Neural crest cell (in vitro differentiated cells): ENCODE data around the gene STRAP. TPM values are rescaled to one million over a fixed set of nuclear protein-coding genes. Genes with fewer than 3 reads are reported as not detected.
"Not testable (repeated sequence)": the region's sequence is repeated elsewhere in the genome, so short reads cannot be mapped to it uniquely, and the experiment has no call there.

ENCODE experiments used
- DNase-seq: peaks from one replicate; pipeline ENCODE4 v3.0.0; 2021; ENCODE audit warnings: low read depth, mixed read lengths, low spot score
- H3K27ac Mint-ChIP-seq: one replicate; pipeline ENCODE4 v1.8.0; 2021; ENCODE audit warnings: mild to moderate bottlenecking, mixed read lengths; ENCODE audit not compliant: unreplicated experiment
- H3K27me3 Mint-ChIP-seq: 2 replicates; pipeline ENCODE4 v1.8.0; 2021; ENCODE audit warnings: low read depth, mild to moderate bottlenecking, mixed read lengths
- H3K36me3 Mint-ChIP-seq: 2 replicates; pipeline ENCODE4 v1.8.0; 2021; ENCODE audit warnings: low read depth, mild to moderate bottlenecking, mixed read lengths
- H3K4me1 Mint-ChIP-seq: 2 replicates; pipeline ENCODE4 v1.8.0; 2021; ENCODE audit warnings: mixed read lengths
- H3K4me3 Mint-ChIP-seq: one replicate; pipeline ENCODE4 v1.8.0; 2021; ENCODE audit warnings: mild to moderate bottlenecking, mixed read lengths
- H3K9me3 Mint-ChIP-seq: 2 replicates; pipeline ENCODE4 v1.8.0; 2021; ENCODE audit warnings: mixed read lengths
- total RNA-seq: library from RNA; stranded (reverse); gene quantifications from 2 replicates; pipeline ENCODE4 v1.2.1, GENCODE V29; 2021
- TF ChIP-seq, protein P1 (sequence below): fragments of 200-600 bp; sonication (generic); conservative IDR thresholded peaks from 2 replicates; pipeline ENCODE4 v1.5.0; 2021; ENCODE audit warnings: antibody characterized with exemption, mild to moderate bottlenecking

Gene STRAP
- total RNA-seq, 1 donor from 2014 or later: 191 TPM

DNA sequence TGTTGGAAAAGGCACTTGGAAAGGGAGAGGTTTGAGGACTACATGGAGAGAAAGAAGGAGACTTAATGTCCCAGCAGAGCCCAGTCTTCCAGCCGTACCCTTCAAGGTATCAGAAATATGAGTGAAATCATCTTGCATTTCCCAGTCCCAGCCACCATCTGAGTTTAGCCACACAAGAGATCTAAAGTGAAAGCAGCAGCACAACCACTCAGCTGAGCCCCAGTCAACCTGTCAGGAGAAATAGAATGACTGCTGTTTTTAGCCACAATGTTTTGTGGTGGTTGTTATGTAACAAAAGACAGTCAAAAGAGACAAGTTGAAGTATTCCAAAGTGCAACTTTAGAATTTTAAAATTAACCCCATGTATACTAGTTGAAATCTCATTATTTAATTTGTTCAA is 56.9 kb downstream of the STRAP start:
- Mint-ChIP-seq H3K4me3 (no peak overlapping the region), H3K27ac (no peak overlapping the region), H3K9me3 (peaks cover 8% of the 10 kb centered on the region), H3K36me3 (peaks cover 26% of the 10 kb centered on the region), H3K27me3 (no peaks in the 10 kb centered on the region), H3K4me1 (peaks cover 4% of the 10 kb centered on the region)
- DNase-seq: no peak
- TF ChIP-seq, protein P1, sequence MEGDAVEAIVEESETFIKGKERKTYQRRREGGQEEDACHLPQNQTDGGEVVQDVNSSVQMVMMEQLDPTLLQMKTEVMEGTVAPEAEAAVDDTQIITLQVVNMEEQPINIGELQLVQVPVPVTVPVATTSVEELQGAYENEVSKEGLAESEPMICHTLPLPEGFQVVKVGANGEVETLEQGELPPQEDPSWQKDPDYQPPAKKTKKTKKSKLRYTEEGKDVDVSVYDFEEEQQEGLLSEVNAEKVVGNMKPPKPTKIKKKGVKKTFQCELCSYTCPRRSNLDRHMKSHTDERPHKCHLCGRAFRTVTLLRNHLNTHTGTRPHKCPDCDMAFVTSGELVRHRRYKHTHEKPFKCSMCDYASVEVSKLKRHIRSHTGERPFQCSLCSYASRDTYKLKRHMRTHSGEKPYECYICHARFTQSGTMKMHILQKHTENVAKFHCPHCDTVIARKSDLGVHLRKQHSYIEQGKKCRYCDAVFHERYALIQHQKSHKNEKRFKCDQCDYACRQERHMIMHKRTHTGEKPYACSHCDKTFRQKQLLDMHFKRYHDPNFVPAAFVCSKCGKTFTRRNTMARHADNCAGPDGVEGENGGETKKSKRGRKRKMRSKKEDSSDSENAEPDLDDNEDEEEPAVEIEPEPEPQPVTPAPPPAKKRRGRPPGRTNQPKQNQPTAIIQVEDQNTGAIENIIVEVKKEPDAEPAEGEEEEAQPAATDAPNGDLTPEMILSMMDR: no peak

DNA sequence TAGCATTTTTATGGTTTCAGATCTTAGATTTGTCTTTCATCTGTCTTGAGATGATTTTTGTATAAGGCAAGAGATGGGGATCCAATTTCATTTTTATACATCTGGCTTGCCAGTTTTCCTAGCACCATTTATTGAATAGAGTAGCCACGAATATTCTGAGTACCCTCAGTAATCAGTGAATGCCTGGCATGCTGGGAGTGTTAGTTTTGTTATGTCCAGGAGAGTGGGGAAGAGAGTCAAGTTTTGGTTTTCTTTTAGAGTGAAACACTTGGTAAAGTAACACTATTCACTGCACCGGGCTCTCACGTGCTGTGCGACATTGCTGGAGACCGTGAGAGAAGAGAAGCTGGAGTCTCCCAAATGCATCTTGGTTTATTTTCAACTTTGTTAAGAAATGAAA is 60.3 kb downstream of the STRAP start:
- Mint-ChIP-seq H3K4me1 (peaks cover 4% of the 10 kb centered on the region), H3K9me3 (peaks cover 10% of the 10 kb centered on the region), H3K36me3 (peaks cover 45% of the 10 kb centered on the region), H3K27ac (no peak overlapping the region), H3K4me3 (no peak overlapping the region), H3K27me3 (no peaks in the 10 kb centered on the region)
- TF ChIP-seq, protein P1: no peak
- DNase-seq: no peak

GRCh38 chr12:15943519-15943918 is 61.3 kb downstream of the STRAP start:
- DNase-seq, H3K4me3 Mint-ChIP-seq, H3K4me1 Mint-ChIP-seq, H3K27me3 Mint-ChIP-seq, H3K27ac Mint-ChIP-seq: not testable (repeated sequence)
- Mint-ChIP-seq H3K36me3 (peaks cover 50% of the 10 kb centered on the region), H3K9me3 (peaks cover 14% of the 10 kb centered on the region)

DNA sequence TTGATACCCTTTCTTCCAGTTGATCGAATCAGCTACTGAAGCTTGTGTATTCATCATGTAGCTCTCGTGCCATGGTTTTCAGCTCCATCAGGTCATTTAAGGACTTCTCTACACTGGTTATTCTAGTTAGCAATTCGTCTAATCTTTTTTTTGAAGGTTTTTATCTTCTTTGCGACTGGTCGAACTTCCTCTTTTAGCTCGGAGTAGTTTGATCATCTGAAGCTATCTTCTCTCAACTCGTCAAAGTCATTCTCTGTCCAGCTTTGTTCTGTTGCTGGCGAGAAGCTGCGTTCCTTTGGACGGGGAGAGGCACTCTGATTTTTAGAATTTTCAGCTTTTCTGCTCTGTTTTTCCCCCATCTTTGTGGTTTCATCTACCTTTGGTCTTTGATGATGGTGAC is 66.3 kb downstream of the STRAP start:
- peaks cover 35% of the 10 kb centered on the region for H3K36me3 Mint-ChIP-seq
- not testable (repeated sequence) for H3K27ac Mint-ChIP-seq, H3K4me1 Mint-ChIP-seq, H3K27me3 Mint-ChIP-seq, H3K4me3 Mint-ChIP-seq, DNase-seq
- H3K9me3 Mint-ChIP-seq: peaks cover 15% of the 10 kb centered on the region

Other genes starting within 250 kb of the STRAP start
- gene EPS8, start 93.0 kb upstream of the STRAP start, total RNA-seq: 24.4 and 26.7 TPM in 2 replicates
- 34.1 and 43.0 TPM in 2 replicates for gene DERA, start 28.9 kb downstream of the STRAP start, total RNA-seq